GM19468 (cell line): ENCODE results near the gene DOK5.
"Not testable (repeated sequence)": the region's sequence is repeated elsewhere in the genome, so short reads cannot be mapped to it uniquely, and the experiment has no call there.

Experiments used
- ATAC-seq: cut with Tn5 transposase; IDR thresholded peaks from one replicate; pipeline ENCODE4 v1.9.1; 2021; ENCODE audit warnings: mild to moderate bottlenecking, moderate library complexity, moderate number of reproducible peaks; ENCODE audit not compliant: unreplicated experiment; ENCODE audit errors: extremely low read depth

The DOK5 gene

GRCh38 chr20:54475334-54476168, at the start of gene DOK5:
Gene DOK5, plus strand, starts transcription at chr20:54475593. Its CDS starts 354 bp downstream, at chr20:54475947.
- ATAC-seq: no peak

- no peak for ATAC-seq
Observed at GRCh38 chr20:54429364-54429763, 46.0 kb upstream of the DOK5 start.

GRCh38 chr20:54431156-54431944, 44.0 kb upstream of the DOK5 start:
- no peak for ATAC-seq

- no peak for ATAC-seq
Observed at GRCh38 chr20:54432966-54433365, 42.4 kb upstream of the DOK5 start.

- no peak for ATAC-seq
Observed at GRCh38 chr20:54433636-54434035, 41.8 kb upstream of the DOK5 start.

- no peak for ATAC-seq
Observed at GRCh38 chr20:54434196-54434595, 41.2 kb upstream of the DOK5 start.

- no peak for ATAC-seq
Observed at GRCh38 chr20:54435015-54435414, 40.4 kb upstream of the DOK5 start.

GRCh38 chr20:54436410-54436809, 39.0 kb upstream of the DOK5 start:
- ATAC-seq: not testable (repeated sequence)

GRCh38 chr20:54438166-54438565, 37.2 kb upstream of the DOK5 start:
- no peak for ATAC-seq

- no peak for ATAC-seq
Observed at GRCh38 chr20:54450207-54450606, 25.2 kb upstream of the DOK5 start.

- no peak for ATAC-seq
Observed at GRCh38 chr20:54451171-54451570, 24.2 kb upstream of the DOK5 start.

- no peak for ATAC-seq
Observed at GRCh38 chr20:54452277-54452676, 23.1 kb upstream of the DOK5 start.

- no peak for ATAC-seq
Observed at GRCh38 chr20:54454982-54455381, 20.4 kb upstream of the DOK5 start.

GRCh38 chr20:54456423-54456822, 19.0 kb upstream of the DOK5 start:
- no peak for ATAC-seq

GRCh38 chr20:54456961-54457360, 18.4 kb upstream of the DOK5 start:
- no peak for ATAC-seq

- no peak for ATAC-seq
Observed at GRCh38 chr20:54458219-54458618, 17.2 kb upstream of the DOK5 start.

- ATAC-seq: no peak
Observed at GRCh38 chr20:54459279-54459678, 16.1 kb upstream of the DOK5 start.

- ATAC-seq: no peak
Observed at GRCh38 chr20:54464003-54464402, 11.4 kb upstream of the DOK5 start.

- ATAC-seq: no peak
Observed at GRCh38 chr20:54466127-54466526, 9.3 kb upstream of the DOK5 start.

- ATAC-seq: no peak
Observed at GRCh38 chr20:54467622-54468021, 7.8 kb upstream of the DOK5 start.

- no peak for ATAC-seq
Observed at GRCh38 chr20:54468082-54468481, 7.3 kb upstream of the DOK5 start.
